HEK293 (cell line): ENCODE data around the gene BSCL2.
A peak's percentile ranks its signal among the peaks of the same experiment; 100 is the strongest.

Experiments used
- BCL11A ChIP-seq: fragments of 450-650 bp; formaldehyde crosslinking; IDR thresholded peaks from 2 replicates; pipeline ENCODE4 v1.5.1; 2016; ENCODE audit warnings: low read depth, missing biosample characterization, missing genetic modification characterization
- BCL11B ChIP-seq: fragments of 450-650 bp; formaldehyde crosslinking; IDR thresholded peaks from 2 replicates; pipeline ENCODE4 v1.5.1; 2016; ENCODE audit warnings: low read depth, missing biosample characterization, missing genetic modification characterization
- EGR2 ChIP-seq: fragments of 450-650 bp; formaldehyde crosslinking; IDR thresholded peaks from 2 replicates; pipeline ENCODE4 v1.5.1; 2016; ENCODE audit warnings: low read depth, missing biosample characterization, missing genetic modification characterization
- GLIS2 ChIP-seq: fragments of 450-650 bp; formaldehyde crosslinking; IDR thresholded peaks from 2 replicates; pipeline ENCODE4 v1.5.1; 2016; ENCODE audit warnings: missing biosample characterization, missing genetic modification characterization
- PATZ1 ChIP-seq: fragments of 450-650 bp; formaldehyde crosslinking; IDR thresholded peaks from 2 replicates; pipeline ENCODE4 v1.5.1; 2016; ENCODE audit warnings: missing biosample characterization, missing genetic modification characterization
- SP2 ChIP-seq: fragments of 450-650 bp; formaldehyde crosslinking; IDR thresholded peaks from 2 replicates; pipeline ENCODE4 v1.5.1; 2016; ENCODE audit warnings: missing biosample characterization, missing genetic modification characterization
- TCF7L2 ChIP-seq: IDR thresholded peaks from 2 replicates; pipeline ENCODE4 v1.6.1; 2011; ENCODE audit warnings: low read depth, mild to moderate bottlenecking, inconsistent platforms, low read length, moderate library complexity, borderline replicate concordance
- YY1 ChIP-seq: fragments of 450-650 bp; formaldehyde crosslinking; IDR thresholded peaks from 2 replicates; pipeline ENCODE4 v1.5.1; 2018; ENCODE audit warnings: missing biosample characterization, missing genetic modification characterization
- ZBTB10 ChIP-seq: fragments of 450-650 bp; formaldehyde crosslinking; IDR thresholded peaks from 2 replicates; pipeline ENCODE4 v1.5.1; 2016; ENCODE audit warnings: missing biosample characterization, missing genetic modification characterization
- ZBTB8A ChIP-seq: fragments of 450-650 bp; formaldehyde crosslinking; IDR thresholded peaks from 2 replicates; pipeline ENCODE4 v1.5.1; 2016; ENCODE audit warnings: missing biosample characterization, missing genetic modification characterization
- ZNF133 ChIP-seq: fragments of 450-650 bp; formaldehyde crosslinking; IDR thresholded peaks from 2 replicates; pipeline ENCODE4 v1.5.1; 2016; ENCODE audit warnings: missing biosample characterization, missing genetic modification characterization
- ZNF324 ChIP-seq: fragments of 450-650 bp; formaldehyde crosslinking; IDR thresholded peaks from 2 replicates; pipeline ENCODE4 v1.5.1; 2016; ENCODE audit warnings: missing biosample characterization, missing genetic modification characterization
- ZNF426 ChIP-seq: fragments of 450-650 bp; formaldehyde crosslinking; IDR thresholded peaks from 2 replicates; pipeline ENCODE4 v1.5.1; 2017; ENCODE audit warnings: missing biosample characterization, missing genetic modification characterization, mild to moderate bottlenecking, inconsistent platforms, moderate library complexity
- ZNF501 ChIP-seq: fragments of 450-650 bp; formaldehyde crosslinking; IDR thresholded peaks from 2 replicates; pipeline ENCODE4 v1.5.1; 2016; ENCODE audit warnings: missing biosample characterization, missing genetic modification characterization
- ZNF530 ChIP-seq: fragments of 450-650 bp; formaldehyde crosslinking; IDR thresholded peaks from 2 replicates; pipeline ENCODE4 v1.5.1; 2016; ENCODE audit warnings: low read depth, missing biosample characterization, missing genetic modification characterization
- ZNF558 ChIP-seq: fragments of 450-650 bp; formaldehyde crosslinking; IDR thresholded peaks from 2 replicates; pipeline ENCODE4 v1.5.1; 2016; ENCODE audit warnings: missing biosample characterization, missing genetic modification characterization
- ZNF629 ChIP-seq: fragments of 450-650 bp; formaldehyde crosslinking; IDR thresholded peaks from 2 replicates; pipeline ENCODE4 v1.5.1; 2017; ENCODE audit warnings: missing biosample characterization, missing genetic modification characterization
- ZNF777 ChIP-seq: fragments of 450-650 bp; formaldehyde crosslinking; IDR thresholded peaks from 2 replicates; pipeline ENCODE4 v1.5.1; 2017; ENCODE audit warnings: missing biosample characterization, missing genetic modification characterization, borderline replicate concordance
- ZXDB ChIP-seq: fragments of 450-650 bp; formaldehyde crosslinking; IDR thresholded peaks from 2 replicates; pipeline ENCODE4 v1.5.1; 2016; ENCODE audit warnings: missing biosample characterization, missing genetic modification characterization
- TF ChIP-seq, protein P1 (sequence below): fragments of 450-650 bp; formaldehyde crosslinking; optimal IDR thresholded peaks from 2 replicates; pipeline ENCODE3; 2016; ENCODE audit warnings: missing biosample characterization, mild to moderate bottlenecking, missing genetic modification characterization
- TF ChIP-seq, protein P2 (sequence below): fragments of 450-650 bp; formaldehyde crosslinking; IDR thresholded peaks from 2 replicates; pipeline ENCODE4 v1.5.1; 2016; ENCODE audit warnings: missing biosample characterization, missing genetic modification characterization
- TF ChIP-seq, protein P3 (sequence below): fragments of 450-650 bp; formaldehyde crosslinking; IDR thresholded peaks from 2 replicates; pipeline ENCODE4 v1.5.1; 2016; ENCODE audit warnings: missing biosample characterization, missing genetic modification characterization
- TF ChIP-seq, protein P4 (sequence below): fragments of 450-650 bp; formaldehyde crosslinking; IDR thresholded peaks from 2 replicates; pipeline ENCODE4; 2016; ENCODE audit warnings: missing biosample characterization, missing genetic modification characterization
- TF ChIP-seq, protein P5 (sequence below): fragments of 450-650 bp; formaldehyde crosslinking; conservative IDR thresholded peaks from 2 replicates; pipeline ENCODE4 v1.5.1; 2016; ENCODE audit warnings: low read depth, missing biosample characterization, missing genetic modification characterization

Gene BSCL2

GRCh38 chr11:62645946-62646824 lies 61.0 kb downstream of the BSCL2 start, which contains the start of gene GANAB (continued):
- 0 out of 2 replicates have a peak, but pooled peaks have one; percentile 22 for TF ChIP-seq BCL11A
- TF ChIP-seq BCL11B (tag by site-specific recombination): no peak
- TF ChIP-seq ZNF324 (tag by site-specific recombination): 0 out of 2 replicates have a peak, but pooled peaks have one; percentile 57
- TF ChIP-seq ZNF777 (tag by site-specific recombination): 0 out of 2 replicates have a peak, but pooled peaks have one; percentile 32
- TF ChIP-seq, protein P1, sequence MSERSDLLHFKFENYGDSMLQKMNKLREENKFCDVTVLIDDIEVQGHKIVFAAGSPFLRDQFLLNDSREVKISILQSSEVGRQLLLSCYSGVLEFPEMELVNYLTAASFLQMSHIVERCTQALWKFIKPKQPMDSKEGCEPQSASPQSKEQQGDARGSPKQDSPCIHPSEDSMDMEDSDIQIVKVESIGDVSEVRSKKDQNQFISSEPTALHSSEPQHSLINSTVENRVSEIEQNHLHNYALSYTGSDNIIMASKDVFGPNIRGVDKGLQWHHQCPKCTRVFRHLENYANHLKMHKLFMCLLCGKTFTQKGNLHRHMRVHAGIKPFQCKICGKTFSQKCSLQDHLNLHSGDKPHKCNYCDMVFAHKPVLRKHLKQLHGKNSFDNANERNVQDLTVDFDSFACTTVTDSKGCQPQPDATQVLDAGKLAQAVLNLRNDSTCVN (tag by site-specific recombination): peak; percentile 76
- no peak for TF ChIP-seq TCF7L2
- TF ChIP-seq, protein P2, sequence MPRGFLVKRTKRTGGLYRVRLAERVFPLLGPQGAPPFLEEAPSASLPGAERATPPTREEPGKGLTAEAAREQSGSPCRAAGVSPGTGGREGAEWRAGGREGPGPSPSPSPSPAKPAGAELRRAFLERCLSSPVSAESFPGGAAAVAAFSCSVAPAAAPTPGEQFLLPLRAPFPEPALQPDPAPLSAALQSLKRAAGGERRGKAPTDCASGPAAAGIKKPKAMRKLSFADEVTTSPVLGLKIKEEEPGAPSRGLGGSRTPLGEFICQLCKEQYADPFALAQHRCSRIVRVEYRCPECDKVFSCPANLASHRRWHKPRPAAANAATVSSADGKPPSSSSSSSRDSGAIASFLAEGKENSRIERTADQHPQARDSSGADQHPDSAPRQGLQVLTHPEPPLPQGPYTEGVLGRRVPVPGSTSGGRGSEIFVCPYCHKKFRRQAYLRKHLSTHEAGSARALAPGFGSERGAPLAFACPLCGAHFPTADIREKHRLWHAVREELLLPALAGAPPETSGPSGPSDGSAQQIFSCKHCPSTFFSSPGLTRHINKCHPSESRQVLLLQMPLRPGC: peak; percentile 65; the same call in 1 of the 2 replicates
- TF ChIP-seq ZNF629 (tag by site-specific recombination): peak; percentile 31; the same call in 1 of the 2 replicates
- TF ChIP-seq EGR2 (tag by site-specific recombination): peak; percentile 94
- TF ChIP-seq, protein P3, sequence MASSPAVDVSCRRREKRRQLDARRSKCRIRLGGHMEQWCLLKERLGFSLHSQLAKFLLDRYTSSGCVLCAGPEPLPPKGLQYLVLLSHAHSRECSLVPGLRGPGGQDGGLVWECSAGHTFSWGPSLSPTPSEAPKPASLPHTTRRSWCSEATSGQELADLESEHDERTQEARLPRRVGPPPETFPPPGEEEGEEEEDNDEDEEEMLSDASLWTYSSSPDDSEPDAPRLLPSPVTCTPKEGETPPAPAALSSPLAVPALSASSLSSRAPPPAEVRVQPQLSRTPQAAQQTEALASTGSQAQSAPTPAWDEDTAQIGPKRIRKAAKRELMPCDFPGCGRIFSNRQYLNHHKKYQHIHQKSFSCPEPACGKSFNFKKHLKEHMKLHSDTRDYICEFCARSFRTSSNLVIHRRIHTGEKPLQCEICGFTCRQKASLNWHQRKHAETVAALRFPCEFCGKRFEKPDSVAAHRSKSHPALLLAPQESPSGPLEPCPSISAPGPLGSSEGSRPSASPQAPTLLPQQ (tag by site-specific recombination): peak; percentile 48; the same call in 1 of the 2 replicates
- peak; percentile 85 for TF ChIP-seq YY1 (tag by site-specific recombination)
- peak; percentile 70 for TF ChIP-seq PATZ1
- TF ChIP-seq ZBTB10 (tag by site-specific recombination): peak; percentile 84
- TF ChIP-seq ZXDB (tag by site-specific recombination): peak; percentile 38; the same call in 1 of the 2 replicates
- TF ChIP-seq ZNF558 (tag by site-specific recombination): no peak
- no peak for TF ChIP-seq ZNF426
- TF ChIP-seq ZNF501 (tag by site-specific recombination): peak; percentile 65
- no peak for TF ChIP-seq ZNF133 (tag by site-specific recombination)
- TF ChIP-seq ZBTB8A (tag by site-specific recombination): peak; percentile 35; the same call in 1 of the 2 replicates
- no peak for TF ChIP-seq ZNF530 (tag by site-specific recombination)
- TF ChIP-seq, protein P4, sequence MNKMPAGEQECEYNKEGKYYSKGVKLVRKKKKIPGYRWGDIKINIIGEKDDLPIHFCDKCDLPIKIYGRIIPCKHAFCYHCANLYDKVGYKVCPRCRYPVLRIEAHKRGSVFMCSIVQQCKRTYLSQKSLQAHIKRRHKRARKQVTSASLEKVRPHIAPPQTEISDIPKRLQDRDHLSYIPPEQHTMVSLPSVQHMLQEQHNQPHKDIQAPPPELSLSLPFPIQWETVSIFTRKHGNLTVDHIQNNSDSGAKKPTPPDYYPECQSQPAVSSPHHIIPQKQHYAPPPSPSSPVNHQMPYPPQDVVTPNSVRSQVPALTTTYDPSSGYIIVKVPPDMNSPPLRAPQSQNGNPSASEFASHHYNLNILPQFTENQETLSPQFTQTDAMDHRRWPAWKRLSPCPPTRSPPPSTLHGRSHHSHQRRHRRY: 0 out of 2 replicates have a peak, but pooled peaks have one; percentile 52
- TF ChIP-seq, protein P5, sequence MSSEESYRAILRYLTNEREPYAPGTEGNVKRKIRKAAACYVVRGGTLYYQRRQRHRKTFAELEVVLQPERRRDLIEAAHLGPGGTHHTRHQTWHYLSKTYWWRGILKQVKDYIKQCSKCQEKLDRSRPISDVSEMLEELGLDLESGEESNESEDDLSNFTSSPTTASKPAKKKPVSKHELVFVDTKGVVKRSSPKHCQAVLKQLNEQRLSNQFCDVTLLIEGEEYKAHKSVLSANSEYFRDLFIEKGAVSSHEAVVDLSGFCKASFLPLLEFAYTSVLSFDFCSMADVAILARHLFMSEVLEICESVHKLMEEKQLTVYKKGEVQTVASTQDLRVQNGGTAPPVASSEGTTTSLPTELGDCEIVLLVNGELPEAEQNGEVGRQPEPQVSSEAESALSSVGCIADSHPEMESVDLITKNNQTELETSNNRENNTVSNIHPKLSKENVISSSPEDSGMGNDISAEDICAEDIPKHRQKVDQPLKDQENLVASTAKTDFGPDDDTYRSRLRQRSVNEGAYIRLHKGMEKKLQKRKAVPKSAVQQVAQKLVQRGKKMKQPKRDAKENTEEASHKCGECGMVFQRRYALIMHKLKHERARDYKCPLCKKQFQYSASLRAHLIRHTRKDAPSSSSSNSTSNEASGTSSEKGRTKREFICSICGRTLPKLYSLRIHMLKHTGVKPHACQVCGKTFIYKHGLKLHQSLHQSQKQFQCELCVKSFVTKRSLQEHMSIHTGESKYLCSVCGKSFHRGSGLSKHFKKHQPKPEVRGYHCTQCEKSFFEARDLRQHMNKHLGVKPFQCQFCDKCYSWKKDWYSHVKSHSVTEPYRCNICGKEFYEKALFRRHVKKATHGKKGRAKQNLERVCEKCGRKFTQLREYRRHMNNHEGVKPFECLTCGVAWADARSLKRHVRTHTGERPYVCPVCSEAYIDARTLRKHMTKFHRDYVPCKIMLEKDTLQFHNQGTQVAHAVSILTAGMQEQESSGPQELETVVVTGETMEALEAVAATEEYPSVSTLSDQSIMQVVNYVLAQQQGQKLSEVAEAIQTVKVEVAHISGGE: peak; percentile 30; the same call in 1 of the 2 replicates
- peak; percentile 95 for TF ChIP-seq SP2 (tag by site-specific recombination)
- TF ChIP-seq GLIS2 (tag by site-specific recombination): peak; percentile 82
